PC-3 (cell line): Measurements from ENCODE around the gene MAJIN. TPM values are rescaled to one million over a fixed set of nuclear protein-coding genes. Genes with fewer than 3 reads are reported as not detected.

Source experiments
- ATAC-seq: fragments of 200-7000 bp; cut with Tn5 transposase; 2 replicates; pipeline ENCODE4 v1.9.1; 2020; ENCODE audit warnings: mild to moderate bottlenecking, moderate library complexity
- BruUV-seq: library from RNA; stranded (reverse); fragments of 400-500 nt; replicated peaks from 2 replicates; lab custom pipeline; 2021; lab: Mats Ljungman, UMichigan
- CTCF ChIA-PET: fragments of 300-600 bp; sonication (Branson Sonifier 250); formaldehyde crosslinking; loops from one replicate; lab custom pipeline; 2022; ENCODE audit warnings: antibody characterized with exemption; lab: Charles Lee
- POLR2A ChIA-PET: fragments of 300-600 bp; sonication (Branson Sonifier 250); formaldehyde crosslinking; loops from one replicate; lab custom pipeline; 2022; ENCODE audit warnings: antibody characterized with exemption; ENCODE audit not compliant: unreplicated experiment; lab: Charles Lee
- DNase-seq: peaks from one replicate; pipeline ENCODE4 v3.0.0-alpha.2; 2015
- H2AFZ ChIP-seq: fragments of 300-600 bp; sonication (generic); 2 replicates; pipeline ENCODE4 v1.6.0; 2016; ENCODE audit warnings: antibody characterized with exemption, low read length
- H3F3A ChIP-seq: fragments of 300-600 bp; sonication (generic); one replicate; pipeline ENCODE4 v1.6.0; 2017; ENCODE audit warnings: antibody characterized with exemption, low read length, control low read depth, mild to moderate bottlenecking; ENCODE audit not compliant: unreplicated experiment
- H3K27ac ChIP-seq: fragments of 300-600 bp; sonication (generic); 2 replicates; pipeline ENCODE4 v1.5.1; 2016; ENCODE audit warnings: mild to moderate bottlenecking, low read length
- H3K27me3 ChIP-seq: fragments of 300-600 bp; sonication (generic); 2 replicates; pipeline ENCODE4 v1.6.1; 2016; ENCODE audit warnings: low read length, mixed read lengths
- H3K36me3 ChIP-seq: fragments of 300-600 bp; sonication (generic); 2 replicates; pipeline ENCODE4 v1.6.1; 2016; ENCODE audit warnings: low read depth, mixed run types, low read length, mixed read lengths
- H3K4me1 ChIP-seq: fragments of 300-600 bp; sonication (generic); 2 replicates; pipeline ENCODE4 v1.5.1; 2016; ENCODE audit warnings: low read length; ENCODE audit not compliant: insufficient read depth
- H3K4me2 ChIP-seq: fragments of 300-600 bp; sonication (generic); 2 replicates; pipeline ENCODE4 v1.6.0; 2016; ENCODE audit warnings: low read length
- H3K4me3 ChIP-seq: fragments of 300-600 bp; sonication (generic); 2 replicates; pipeline ENCODE4 v1.5.1; 2016; ENCODE audit warnings: mild to moderate bottlenecking, low read length, mixed read lengths
- H3K79me2 ChIP-seq: fragments of 300-600 bp; sonication (generic); 2 replicates; pipeline ENCODE4 v1.6.1; 2017; ENCODE audit warnings: low read length, mixed read lengths
- H3K9ac ChIP-seq: fragments of 300-600 bp; sonication (generic); 2 replicates; pipeline ENCODE4 v1.6.0; 2016; ENCODE audit warnings: mild to moderate bottlenecking, low read length
- H3K9me2 ChIP-seq: fragments of 300-600 bp; sonication (generic); replicated peaks from 2 replicates; pipeline ENCODE4 v1.6.1; 2016; ENCODE audit warnings: mixed run types, low read length, mixed read lengths
- H3K9me3 ChIP-seq: fragments of 300-600 bp; sonication (generic); 2 replicates; pipeline ENCODE4 v1.6.1; 2016; ENCODE audit warnings: low read length, mixed read lengths
- H4K20me1 ChIP-seq: fragments of 300-600 bp; sonication (generic); 2 replicates; pipeline ENCODE4 v1.6.1; 2016; ENCODE audit warnings: low read length, mixed read lengths
- EZH2 ChIP-seq: fragments of 300-600 bp; sonication (generic); IDR thresholded peaks from one replicate; pipeline ENCODE4 v1.6.1; 2017; ENCODE audit warnings: antibody characterized with exemption, mild to moderate bottlenecking, low read length; ENCODE audit not compliant: unreplicated experiment
- EZH2phosphoT487 ChIP-seq: fragments of 300-600 bp; sonication (generic); IDR thresholded peaks from 2 replicates; pipeline ENCODE4 v1.6.1; 2018; ENCODE audit warnings: mild to moderate bottlenecking, antibody characterized with exemption, low read length, borderline replicate concordance
- intact Hi-C: fragments of 100-400 bp; cut with micrococcal nuclease; formaldehyde crosslinking; loops from 2 replicates; pipeline ENCODE4 v1.9.0; 2023
- total RNA-seq: library from RNA; depleted of rRNA; stranded (reverse); fragments of >200 nt; gene quantifications from 2 replicates; pipeline ENCODE4 v1.2.3, GENCODE V29; 2014
- TF ChIP-seq, protein P1 (sequence below): fragments of 300-600 bp; sonication (generic); conservative IDR thresholded peaks from 2 replicates; pipeline ENCODE4 v1.5.1; 2017; ENCODE audit warnings: antibody characterized with exemption, low read depth, mild to moderate bottlenecking, low read length

MAJIN gene
- total RNA-seq, 1 experiment from 2014 or later: not detected

DNA sequence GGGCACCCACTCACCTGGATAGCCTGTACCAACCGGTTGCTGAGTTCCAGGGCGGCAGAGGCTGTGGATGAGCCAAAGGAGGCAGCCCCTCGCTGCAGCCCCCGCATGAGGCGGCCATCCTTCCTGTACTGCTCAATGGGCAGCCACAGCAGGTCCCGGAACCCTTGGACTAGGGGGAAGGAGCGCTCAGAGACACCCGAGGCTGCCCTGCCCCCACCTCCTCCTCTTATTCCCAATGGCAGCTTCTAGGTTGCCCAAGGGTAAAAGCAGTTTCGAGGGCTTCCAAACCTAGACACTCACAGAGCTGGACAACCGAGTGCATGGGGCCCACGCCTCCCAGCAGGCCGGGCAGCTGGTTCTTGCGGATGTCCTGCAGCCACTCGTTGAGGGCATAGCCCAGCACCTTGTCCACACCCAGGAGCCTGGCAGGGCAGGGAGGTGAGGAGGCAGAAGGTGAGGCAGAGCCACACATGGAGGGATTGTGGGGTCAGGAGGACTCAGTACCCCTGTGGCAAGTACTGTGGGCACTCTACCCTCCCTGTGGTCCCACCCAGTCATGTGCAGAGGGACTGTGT lies 75.4 kb downstream of the MAJIN start:
- no peaks in the 10 kb centered on the region for H3K9me2 ChIP-seq
- CTCF ChIA-PET: interaction anchor here (0.6 to 1.0 kb wide), 3 partner anchors 8 to 100 kb away, joined by 3 to 7 read pairs (median 4); partner anchors contain the start of gene BATF2
- H3K36me3 ChIP-seq: peaks cover 5% of the 10 kb centered on the region; the same call in 1 of the 2 replicates
- no peaks in the 10 kb centered on the region for H3K27me3 ChIP-seq
- no peak overlapping the region for H3K9ac ChIP-seq
- no peaks in the 10 kb centered on the region for H3F3A ChIP-seq
- H3K79me2 ChIP-seq: no peaks in the 10 kb centered on the region
- ATAC-seq (no peak), DNase-seq (no peak)
- BruUV-seq: no TSS peak
- H3K4me2 ChIP-seq: no peak overlapping the region
- H3K4me1 ChIP-seq: peaks cover 7% of the 10 kb centered on the region; the same call in 1 of the 2 replicates
- H2AFZ ChIP-seq: no peak overlapping the region
- H3K27ac ChIP-seq: no peak overlapping the region
- intact Hi-C loops: no loop called here
- no peaks in the 10 kb centered on the region for H3K9me3 ChIP-seq
- TF ChIP-seq EZH2phosphoT487: no peak
- TF ChIP-seq EZH2: no peak
- TF ChIP-seq, protein P1, sequence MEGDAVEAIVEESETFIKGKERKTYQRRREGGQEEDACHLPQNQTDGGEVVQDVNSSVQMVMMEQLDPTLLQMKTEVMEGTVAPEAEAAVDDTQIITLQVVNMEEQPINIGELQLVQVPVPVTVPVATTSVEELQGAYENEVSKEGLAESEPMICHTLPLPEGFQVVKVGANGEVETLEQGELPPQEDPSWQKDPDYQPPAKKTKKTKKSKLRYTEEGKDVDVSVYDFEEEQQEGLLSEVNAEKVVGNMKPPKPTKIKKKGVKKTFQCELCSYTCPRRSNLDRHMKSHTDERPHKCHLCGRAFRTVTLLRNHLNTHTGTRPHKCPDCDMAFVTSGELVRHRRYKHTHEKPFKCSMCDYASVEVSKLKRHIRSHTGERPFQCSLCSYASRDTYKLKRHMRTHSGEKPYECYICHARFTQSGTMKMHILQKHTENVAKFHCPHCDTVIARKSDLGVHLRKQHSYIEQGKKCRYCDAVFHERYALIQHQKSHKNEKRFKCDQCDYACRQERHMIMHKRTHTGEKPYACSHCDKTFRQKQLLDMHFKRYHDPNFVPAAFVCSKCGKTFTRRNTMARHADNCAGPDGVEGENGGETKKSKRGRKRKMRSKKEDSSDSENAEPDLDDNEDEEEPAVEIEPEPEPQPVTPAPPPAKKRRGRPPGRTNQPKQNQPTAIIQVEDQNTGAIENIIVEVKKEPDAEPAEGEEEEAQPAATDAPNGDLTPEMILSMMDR: no peak
- H3K4me3 ChIP-seq: no peak overlapping the region
- POLR2A ChIA-PET: no interaction called here
- H4K20me1 ChIP-seq: no peaks in the 10 kb centered on the region

DNA sequence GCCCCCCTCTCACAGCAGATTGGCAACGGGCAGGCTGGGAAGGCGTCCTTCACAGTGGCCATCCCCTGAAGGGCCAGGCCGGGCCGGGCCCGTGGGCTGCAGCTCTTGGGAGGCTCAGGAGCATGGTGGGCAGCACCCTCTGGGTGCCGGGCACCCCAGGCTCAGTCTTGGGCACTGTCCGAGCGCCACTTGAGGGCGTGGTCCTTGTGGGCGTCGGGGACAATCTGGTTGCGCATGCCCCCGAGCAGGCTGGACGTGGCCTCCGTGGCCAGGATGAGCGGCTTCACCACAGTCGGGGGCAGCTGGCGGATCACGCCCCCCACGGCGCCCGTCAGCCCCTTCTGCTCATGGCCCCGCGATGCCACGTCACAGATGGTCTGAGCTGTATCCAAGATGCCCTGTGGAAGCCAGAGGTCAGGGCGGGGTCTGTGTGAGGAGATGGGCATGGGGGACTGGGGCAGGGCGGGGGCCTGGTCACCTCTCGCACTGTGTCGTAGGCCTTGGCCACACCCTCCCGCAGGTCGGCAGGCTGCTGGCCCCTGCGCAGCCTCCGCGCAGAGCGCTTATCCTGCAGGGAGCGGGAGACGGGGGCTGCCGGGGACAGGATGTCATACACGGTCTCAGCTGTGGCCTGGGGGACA lies 77.0 kb downstream of the MAJIN start:
- Histone ChIP-seq H3K27ac (no peak overlapping the region), H3K4me3 (no peak overlapping the region), H3K9ac (no peak overlapping the region), H3K9me2 (no peaks in the 10 kb centered on the region), H4K20me1 (no peaks in the 10 kb centered on the region), H3K27me3 (no peaks in the 10 kb centered on the region), H3K9me3 (no peaks in the 10 kb centered on the region), H3K36me3 (peaks cover 5% of the 10 kb centered on the region; the same call in 1 of the 2 replicates), H3K79me2 (no peaks in the 10 kb centered on the region), H3F3A (no peaks in the 10 kb centered on the region), H2AFZ (no peak overlapping the region), H3K4me1 (no peaks in the 10 kb centered on the region), H3K4me2 (no peak overlapping the region)
- BruUV-seq: no TSS peak
- ChIA-PET POLR2A (no interaction called here), CTCF (no interaction called here)
- no peak for TF ChIP-seq EZH2phosphoT487
- TF ChIP-seq, protein P1: no peak
- TF ChIP-seq EZH2: no peak
- ATAC-seq: no peak
- no peak for DNase-seq
- intact Hi-C loops: loop anchor here (1.0 kb wide), 1 partner anchor 48 kb away; no protein-coding TSS in a partner anchor
